PC-9 (cell line): ENCODE data around the gene PDLIM7. TPM values are rescaled to one million over a fixed set of nuclear protein-coding genes. Genes with fewer than 3 reads are reported as not detected.
A peak's percentile ranks its signal among the peaks of the same experiment; 100 is the strongest.

Experiments
- BruUV-seq: library from RNA; stranded (reverse); fragments of 400-500 nt; replicated peaks from 2 replicates; lab custom pipeline; 2021; lab: Mats Ljungman, UMichigan
- CTCF ChIA-PET: fragments of 300-600 bp; sonication (Branson Sonifier 250); formaldehyde crosslinking; loops from one replicate; lab custom pipeline; 2022; ENCODE audit warnings: antibody characterized with exemption; lab: Charles Lee
- POLR2A ChIA-PET: fragments of 300-600 bp; sonication (Branson Sonifier 250); formaldehyde crosslinking; loops from one replicate; lab custom pipeline; 2022; ENCODE audit warnings: antibody characterized with exemption; ENCODE audit not compliant: unreplicated experiment; lab: Charles Lee
- DNase-seq, 2 experiments: peaks; one replicate each; pipeline versions ENCODE4 v3.0.0 to v3.0.0-alpha.2; 2015 to 2022; ENCODE audit warnings: mixed read lengths in 1 of 2
- H2AFZ ChIP-seq: fragments of 200-600 bp; sonication (generic); 2 replicates; pipeline ENCODE4 v1.8.1; 2017; ENCODE audit warnings: antibody characterized with exemption
- H3F3A ChIP-seq: fragments of 200-600 bp; sonication (generic); 2 replicates; pipeline ENCODE4 v1.8.1; 2017; ENCODE audit warnings: antibody characterized with exemption, mild to moderate bottlenecking, low read depth; ENCODE audit not compliant: insufficient read depth
- H3K27ac ChIP-seq: fragments of 200-600 bp; sonication (generic); 2 replicates; pipeline ENCODE4 v1.6.1; 2016; ENCODE audit warnings: mixed run types
- H3K27me3 ChIP-seq: fragments of 200-600 bp; sonication (generic); 2 replicates; pipeline ENCODE4 v1.6.1; 2016; ENCODE audit warnings: low read depth, mixed run types; ENCODE audit not compliant: insufficient read depth
- H3K36me3 ChIP-seq: fragments of 200-600 bp; sonication (generic); 2 replicates; pipeline ENCODE4 v1.6.1; 2016; ENCODE audit warnings: low read depth, mixed run types
- H3K4me1 ChIP-seq: fragments of 200-600 bp; sonication (generic); replicated peaks from 2 replicates; pipeline ENCODE4 v1.6.1; 2016; ENCODE audit warnings: mixed run types; ENCODE audit not compliant: insufficient read depth
- H3K4me2 ChIP-seq: fragments of 200-600 bp; sonication (generic); 2 replicates; pipeline ENCODE4 v1.6.1; 2017; ENCODE audit warnings: mixed run types
- H3K4me3 ChIP-seq: fragments of 200-600 bp; sonication (generic); 2 replicates; pipeline ENCODE4 v1.6.1; 2016; ENCODE audit warnings: mixed run types
- H3K79me2 ChIP-seq: fragments of 200-600 bp; sonication (generic); 2 replicates; pipeline ENCODE4 v1.6.1; 2017; ENCODE audit warnings: low read depth, mixed run types
- H3K9me2 ChIP-seq: fragments of 200-600 bp; sonication (generic); 2 replicates; pipeline ENCODE4 v1.8.1; 2017; ENCODE audit warnings: mild to moderate bottlenecking; ENCODE audit not compliant: insufficient read depth
- H3K9me3 ChIP-seq: fragments of 200-600 bp; sonication (generic); 2 replicates; pipeline ENCODE4 v1.8.1; 2016; ENCODE audit warnings: low read depth; ENCODE audit not compliant: insufficient read depth
- H4K20me1 ChIP-seq: fragments of 200-600 bp; sonication (generic); 2 replicates; pipeline ENCODE4 v1.8.1; 2017; ENCODE audit not compliant: insufficient read depth
- CTCF ChIP-seq: fragments of 200-600 bp; sonication (generic); conservative IDR thresholded peaks from 2 replicates; pipeline ENCODE4 v1.6.1; 2017; ENCODE audit warnings: mixed run types, antibody characterized with exemption, mild to moderate bottlenecking, moderate library complexity
- EZH2 ChIP-seq: fragments of 200-600 bp; sonication (generic); IDR thresholded peaks from 2 replicates; pipeline ENCODE4 v1.8.0; 2017; ENCODE audit warnings: antibody characterized with exemption, low read depth
- intact Hi-C: fragments of 100-400 bp; cut with micrococcal nuclease; formaldehyde crosslinking; loops from one replicate; pipeline ENCODE4 v1.10.0; 2022; ENCODE audit not compliant: unreplicated experiment
- total RNA-seq: library from RNA; stranded (reverse); gene quantifications from 2 replicates; pipeline ENCODE4 v1.2.3, GENCODE V29; 2021

Gene PDLIM7
- total RNA-seq, 1 experiment from 2014 or later: 167 TPM

GRCh38 chr5:177471610-177472356 lies 25.6 kb downstream of the PDLIM7 start:
- H3K36me3 ChIP-seq: no peaks in the 10 kb centered on the region
- peak overlapping the region; percentile 79 for H3K4me3 ChIP-seq
- H3K4me1 ChIP-seq: peaks cover 22% of the 10 kb centered on the region
- POLR2A ChIA-PET: interaction anchor here (0.5 to 2.1 kb wide), 4 partner anchors 16 to 26 kb away, joined by 3 to 6 read pairs (median 4); no protein-coding TSS in a partner anchor
- H3K27me3 ChIP-seq: no peaks in the 10 kb centered on the region
- no peak overlapping the region for H2AFZ ChIP-seq
- peaks cover 24% of the 10 kb centered on the region for H4K20me1 ChIP-seq
- CTCF ChIA-PET: interaction anchor here (0.7 to 1.1 kb wide), 3 partner anchors 14 to 29 kb away, joined by 3 read pairs; no protein-coding TSS in a partner anchor
- DNase-seq: no peak
- no peak overlapping the region for H3K27ac ChIP-seq
- no peaks in the 10 kb centered on the region for H3K9me2 ChIP-seq
- H3K79me2 ChIP-seq: peaks cover 21% of the 10 kb centered on the region; the same call in 1 of the 2 replicates
- no peaks in the 10 kb centered on the region for H3K9me3 ChIP-seq
- TSS peak; percentile 55 for BruUV-seq
- peak overlapping the region; percentile 97 for H3K4me2 ChIP-seq
- H3F3A ChIP-seq: peaks cover 35% of the 10 kb centered on the region
- TF ChIP-seq CTCF (no peak), EZH2 (no peak)
- intact Hi-C loops: loop anchor here (2.0 kb wide), 1 partner anchor 15 kb away; no protein-coding TSS in a partner anchor

- no peak for TF ChIP-seq EZH2
- no peak for TF ChIP-seq CTCF
- Histone ChIP-seq H3K27ac (no peak overlapping the region), H2AFZ (no peak overlapping the region), H3K4me3 (no peak overlapping the region), H3K9me2 (no peaks in the 10 kb centered on the region), H4K20me1 (peaks cover 24% of the 10 kb centered on the region), H3K4me1 (peaks cover 22% of the 10 kb centered on the region), H3K27me3 (no peaks in the 10 kb centered on the region), H3K9me3 (no peaks in the 10 kb centered on the region), H3K79me2 (peaks cover 21% of the 10 kb centered on the region; the same call in 1 of the 2 replicates), H3K4me2 (peak overlapping the region; percentile 97), H3F3A (peaks cover 35% of the 10 kb centered on the region), H3K36me3 (no peaks in the 10 kb centered on the region)
- POLR2A ChIA-PET: interaction anchor here (0.5 to 2.1 kb wide), 2 partner anchors 23 to 25 kb away, joined by 3 to 6 read pairs; no protein-coding TSS in a partner anchor
- CTCF ChIA-PET: interaction anchor here (0.7 to 1.1 kb wide), 2 partner anchors 14 to 29 kb away, joined by 3 read pairs; no protein-coding TSS in a partner anchor
- no peak for DNase-seq
- BruUV-seq: TSS peak; percentile 27
- intact Hi-C loops: loop anchor here (2.0 kb wide), 1 partner anchor 14 kb away; no protein-coding TSS in a partner anchor
These were observed 26.5 kb downstream of the PDLIM7 start for GRCh38 chr5:177470759-177471536.
